HCT116 (cell line): ENCODE results near the gene MED25.

ENCODE experiments used
- YY1 ChIP-seq: IDR thresholded peaks from 2 replicates; pipeline ENCODE4 v1.6.1; 2011; ENCODE audit warnings: low read length, low read depth, moderate library complexity, mild to moderate bottlenecking; ENCODE audit not compliant: insufficient replicate concordance; ENCODE audit errors: extremely low read depth
- TF ChIP-seq, protein P1 (sequence below), 3 experiments: fragments of 200-600 bp in 1 of 3; sonication (generic) in 1 of 3; IDR thresholded peaks in 2 of 3; conservative IDR thresholded peaks in 1 of 3; 2 replicates each; pipeline ENCODE4 v1.5.1; 2012 to 2017; ENCODE audit warnings: low read depth in 2 of 3, low read length in 2 of 3, antibody characterized with exemption in 1 of 3, borderline replicate concordance in 1 of 3, control low read depth in 1 of 3, mild to moderate bottlenecking in 1 of 3, mixed read lengths in 1 of 3, mixed run types in 1 of 3, moderate library complexity in 1 of 3; ENCODE audit not compliant: insufficient read depth in 1 of 3

DNA sequence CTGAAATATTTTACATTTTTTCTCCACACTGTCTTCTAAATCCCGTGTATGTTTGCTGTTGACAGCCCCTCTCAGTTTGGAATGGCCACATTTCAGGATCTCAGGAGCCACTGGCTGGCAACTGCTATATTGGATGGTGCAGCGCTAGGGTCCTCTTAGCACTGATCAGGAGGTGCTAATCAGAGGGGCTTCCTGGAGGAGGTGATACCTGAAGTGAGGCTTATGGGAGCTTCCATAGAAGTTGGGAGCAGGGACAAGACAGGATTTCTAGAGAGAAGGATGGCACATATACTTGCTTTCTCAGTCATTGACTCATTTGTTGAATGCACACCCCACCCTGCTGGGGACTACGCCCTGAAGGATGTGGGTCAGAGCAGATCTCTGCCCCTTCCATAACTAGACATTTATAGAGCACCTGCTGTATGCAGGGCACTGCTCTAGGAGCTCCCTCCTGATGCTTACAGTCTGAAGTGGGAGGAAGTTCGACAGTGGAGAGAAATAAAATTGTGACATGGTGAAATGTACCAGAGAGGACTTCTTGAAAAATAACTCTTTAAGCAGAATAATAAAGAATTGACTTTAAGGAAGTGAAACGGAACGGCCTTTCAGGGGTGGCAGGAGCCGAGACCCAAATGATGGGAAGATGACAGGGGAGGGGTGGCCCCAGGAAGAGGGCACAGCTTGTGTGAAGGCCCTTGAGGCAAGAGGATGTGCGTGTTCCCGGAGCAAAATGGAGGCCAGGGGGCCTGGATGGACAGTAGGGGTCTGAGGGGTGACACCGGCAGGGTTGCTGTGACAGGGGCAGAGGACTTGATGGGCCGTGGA, 38.1 kb upstream of the MED25 start:
- no peak for TF ChIP-seq YY1
- TF ChIP-seq, protein P1, sequence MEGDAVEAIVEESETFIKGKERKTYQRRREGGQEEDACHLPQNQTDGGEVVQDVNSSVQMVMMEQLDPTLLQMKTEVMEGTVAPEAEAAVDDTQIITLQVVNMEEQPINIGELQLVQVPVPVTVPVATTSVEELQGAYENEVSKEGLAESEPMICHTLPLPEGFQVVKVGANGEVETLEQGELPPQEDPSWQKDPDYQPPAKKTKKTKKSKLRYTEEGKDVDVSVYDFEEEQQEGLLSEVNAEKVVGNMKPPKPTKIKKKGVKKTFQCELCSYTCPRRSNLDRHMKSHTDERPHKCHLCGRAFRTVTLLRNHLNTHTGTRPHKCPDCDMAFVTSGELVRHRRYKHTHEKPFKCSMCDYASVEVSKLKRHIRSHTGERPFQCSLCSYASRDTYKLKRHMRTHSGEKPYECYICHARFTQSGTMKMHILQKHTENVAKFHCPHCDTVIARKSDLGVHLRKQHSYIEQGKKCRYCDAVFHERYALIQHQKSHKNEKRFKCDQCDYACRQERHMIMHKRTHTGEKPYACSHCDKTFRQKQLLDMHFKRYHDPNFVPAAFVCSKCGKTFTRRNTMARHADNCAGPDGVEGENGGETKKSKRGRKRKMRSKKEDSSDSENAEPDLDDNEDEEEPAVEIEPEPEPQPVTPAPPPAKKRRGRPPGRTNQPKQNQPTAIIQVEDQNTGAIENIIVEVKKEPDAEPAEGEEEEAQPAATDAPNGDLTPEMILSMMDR (IDR thresholded peaks at IDR 0.05 in 2 of 3, conservative IDR thresholded peaks at IDR 0.05 in 1 of 3; ENCODE audit: borderline replicate concordance in 1 of 3, insufficient read depth in 1 of 3, low read depth in 2 of 3, low read length in 2 of 3), result no peak
